ENCODE measurements around the gene TP53.

TP53 gene

DNA sequence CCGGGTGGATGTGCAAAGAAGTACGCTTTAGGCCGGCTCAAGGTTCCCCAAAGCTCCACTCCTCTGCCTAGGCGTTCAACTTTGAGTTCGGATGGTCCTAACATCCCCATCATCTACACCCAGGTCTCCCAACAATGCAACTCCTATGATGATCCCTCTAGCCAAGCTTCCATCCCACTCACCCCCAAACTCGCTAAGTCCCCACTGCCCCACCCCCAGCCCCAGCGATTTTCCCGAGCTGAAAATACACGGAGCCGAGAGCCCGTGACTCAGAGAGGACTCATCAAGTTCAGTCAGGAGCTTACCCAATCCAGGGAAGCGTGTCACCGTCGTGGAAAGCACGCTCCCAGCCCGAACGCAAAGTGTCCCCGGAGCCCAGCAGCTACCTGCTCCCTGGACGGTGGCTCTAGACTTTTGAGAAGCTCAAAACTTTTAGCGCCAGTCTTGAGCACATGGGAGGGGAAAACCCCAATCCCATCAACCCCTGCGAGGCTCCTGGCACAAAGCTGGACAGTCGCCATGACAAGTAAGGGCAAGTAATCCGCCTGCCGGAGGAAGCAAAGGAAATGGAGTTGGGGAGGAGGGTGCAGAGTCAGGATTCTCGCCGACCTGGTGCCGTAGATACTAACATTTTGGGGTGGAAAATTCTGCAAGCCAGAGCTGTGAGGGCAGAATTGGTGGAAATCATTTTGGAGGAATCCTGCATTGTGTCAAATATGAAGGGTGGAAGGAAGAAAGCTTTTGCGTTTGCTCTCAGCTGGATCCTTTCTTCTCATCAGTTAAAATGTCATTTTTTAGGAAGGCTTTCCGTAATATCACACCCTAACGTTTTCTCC lies at the start of gene TP53:
TSS of gene TP53 (minus strand) at position 419 of the 836 bp plus-strand sequence. CDS start 10,896 bp downstream, outside the sequence.
- in situ Hi-C loops (cut with HindIII; ENCODE audit: low pct_ligation_motif_present, low pct_unique_long_range_greater_than_20kb, low sequenced_read_pairs): no loop called here
- DNase-seq: peak; percentile 93

DNA sequence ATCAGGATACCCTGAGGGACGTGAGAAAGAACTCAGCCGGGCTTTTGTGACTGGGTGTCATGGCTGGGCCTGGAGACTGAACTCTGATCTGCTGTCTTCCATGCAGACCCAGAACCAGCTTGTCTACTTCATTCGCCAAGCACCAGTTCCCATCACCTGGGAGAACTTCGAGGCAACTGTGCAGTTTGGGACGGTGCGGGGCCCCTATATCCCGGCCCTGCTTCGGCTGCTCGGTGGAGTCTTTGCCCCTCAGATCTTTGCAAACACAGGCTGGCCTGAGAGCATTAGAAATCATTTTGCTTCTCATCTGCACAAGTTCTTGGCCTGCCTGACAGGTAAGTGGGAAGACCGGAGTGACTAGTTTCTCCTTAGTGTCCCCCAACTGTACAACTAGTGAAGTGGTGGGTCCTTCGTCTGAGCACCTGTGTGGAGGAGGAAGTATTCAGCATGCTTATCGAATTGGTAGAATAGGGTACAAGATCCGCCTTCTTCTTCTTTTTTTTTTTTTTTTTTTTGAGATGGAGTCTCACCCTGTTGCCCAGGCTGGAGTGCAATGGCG lies 45.8 kb upstream of the TP53 start:
- in situ Hi-C loops (cut with HindIII; ENCODE audit: low pct_ligation_motif_present, low pct_unique_long_range_greater_than_20kb, low sequenced_read_pairs): no loop called here
- no peak for DNase-seq

DNA sequence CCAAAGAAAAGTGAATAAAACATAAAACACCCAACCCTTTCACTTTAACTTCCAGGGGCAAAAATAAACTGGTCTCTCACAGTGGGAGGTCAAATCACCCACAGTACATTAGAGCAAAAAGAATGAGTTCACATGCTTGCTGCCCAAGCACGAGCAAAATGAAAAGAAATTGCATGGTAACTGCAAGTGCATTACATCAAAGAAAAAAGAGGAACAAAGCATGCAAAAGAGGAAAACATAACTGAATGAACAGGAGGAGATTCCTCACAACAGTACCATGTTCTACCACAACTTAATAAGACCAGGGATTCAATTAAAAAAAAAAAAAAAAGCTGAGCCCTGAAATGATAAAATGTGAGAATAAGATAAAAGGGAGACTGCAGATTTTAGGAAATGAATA lies 42.5 kb upstream of the TP53 start:
- in situ Hi-C loops (cut with HindIII; ENCODE audit: low pct_ligation_motif_present, low pct_unique_long_range_greater_than_20kb, low sequenced_read_pairs): no loop called here
- DNase-seq: no peak

DNA sequence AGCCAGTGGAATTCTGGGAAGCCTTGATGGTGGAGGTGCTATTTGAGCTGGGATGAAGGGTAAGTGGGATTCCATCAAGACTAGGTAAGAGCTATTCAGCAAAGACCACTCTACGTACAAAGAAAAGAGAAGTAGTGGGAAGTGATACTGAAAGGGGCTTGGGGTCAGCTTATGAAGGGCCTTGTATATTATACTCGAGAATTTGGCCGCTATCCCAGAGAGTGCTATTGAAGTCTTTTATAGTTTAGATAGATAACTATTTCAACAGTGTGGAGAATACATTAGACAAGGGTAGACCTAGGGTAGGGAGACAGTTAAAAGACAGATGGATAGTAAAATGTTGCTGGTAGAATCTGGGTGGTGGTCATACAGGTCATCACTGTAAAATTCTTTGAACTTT lies 40.6 kb upstream of the TP53 start:
- in situ Hi-C loops (cut with HindIII; ENCODE audit: low pct_ligation_motif_present, low pct_unique_long_range_greater_than_20kb, low sequenced_read_pairs): no loop called here
- DNase-seq: no peak

DNA sequence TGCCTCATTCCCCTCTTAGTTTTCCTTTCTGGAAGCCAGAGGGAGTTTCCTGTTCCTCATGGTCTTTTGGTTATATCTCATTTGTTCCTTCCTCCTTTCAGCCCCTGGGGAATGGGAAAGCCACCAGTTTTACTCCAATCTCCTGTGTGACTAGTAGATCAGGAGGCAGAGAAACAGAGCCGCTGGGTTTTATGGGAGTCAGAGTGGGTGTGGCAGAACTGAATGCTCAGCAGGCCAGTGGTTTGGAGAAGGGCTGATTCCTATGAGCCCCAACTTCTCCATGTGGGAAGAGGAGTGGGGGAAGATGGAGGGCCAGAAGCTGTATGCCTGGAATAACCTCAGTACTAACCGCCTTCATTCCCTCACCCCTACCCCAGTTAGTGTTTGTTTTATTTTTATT lies 34.3 kb upstream of the TP53 start:
- in situ Hi-C loops (cut with HindIII; ENCODE audit: low pct_ligation_motif_present, low pct_unique_long_range_greater_than_20kb, low sequenced_read_pairs): no loop called here
- no peak for DNase-seq

DNA sequence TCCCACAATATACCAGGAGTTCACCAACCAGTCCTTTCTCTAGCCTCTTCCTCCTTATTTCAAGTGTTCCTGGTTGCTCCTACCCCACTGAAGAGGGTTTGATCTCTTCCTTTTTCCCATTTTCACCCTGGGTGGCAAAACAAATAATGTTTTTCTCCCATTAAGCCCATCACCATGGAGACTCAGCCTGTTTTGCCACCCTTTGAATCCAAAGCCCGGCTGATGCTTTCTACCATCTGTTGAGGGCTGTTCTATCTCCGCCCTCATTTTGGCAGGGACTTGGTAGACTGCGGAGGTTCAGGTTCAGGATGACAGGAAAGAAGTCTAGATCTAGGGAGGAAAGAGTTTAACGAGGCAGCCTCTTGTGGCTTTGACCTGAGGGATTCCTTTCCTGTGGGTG lies 32.8 kb upstream of the TP53 start:
- in situ Hi-C loops (cut with HindIII; ENCODE audit: low pct_ligation_motif_present, low pct_unique_long_range_greater_than_20kb, low sequenced_read_pairs): no loop called here
- DNase-seq: no peak

DNA sequence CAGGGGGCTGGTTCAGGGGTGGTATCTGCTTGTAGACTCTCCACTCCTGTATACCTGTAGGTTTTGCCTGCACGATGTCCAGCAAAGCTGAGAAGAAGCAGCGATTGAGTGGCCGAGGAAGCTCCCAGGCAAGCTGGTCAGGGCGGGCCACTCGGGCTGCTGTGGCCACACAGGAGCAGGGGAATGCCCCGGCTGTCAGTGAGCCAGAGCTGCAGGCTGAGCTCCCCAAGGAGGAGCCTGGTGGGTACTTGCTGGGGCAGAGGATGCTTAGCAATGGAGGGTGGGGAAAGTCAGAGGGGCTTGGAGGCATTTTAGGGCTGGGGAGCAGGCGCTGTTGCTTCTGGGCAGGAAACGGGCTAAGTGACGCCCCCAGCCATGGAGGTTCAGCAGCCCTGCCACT lies 32.4 kb upstream of the TP53 start:
- DNase-seq: no peak
- in situ Hi-C loops (cut with HindIII; ENCODE audit: low pct_ligation_motif_present, low pct_unique_long_range_greater_than_20kb, low sequenced_read_pairs): no loop called here

DNA sequence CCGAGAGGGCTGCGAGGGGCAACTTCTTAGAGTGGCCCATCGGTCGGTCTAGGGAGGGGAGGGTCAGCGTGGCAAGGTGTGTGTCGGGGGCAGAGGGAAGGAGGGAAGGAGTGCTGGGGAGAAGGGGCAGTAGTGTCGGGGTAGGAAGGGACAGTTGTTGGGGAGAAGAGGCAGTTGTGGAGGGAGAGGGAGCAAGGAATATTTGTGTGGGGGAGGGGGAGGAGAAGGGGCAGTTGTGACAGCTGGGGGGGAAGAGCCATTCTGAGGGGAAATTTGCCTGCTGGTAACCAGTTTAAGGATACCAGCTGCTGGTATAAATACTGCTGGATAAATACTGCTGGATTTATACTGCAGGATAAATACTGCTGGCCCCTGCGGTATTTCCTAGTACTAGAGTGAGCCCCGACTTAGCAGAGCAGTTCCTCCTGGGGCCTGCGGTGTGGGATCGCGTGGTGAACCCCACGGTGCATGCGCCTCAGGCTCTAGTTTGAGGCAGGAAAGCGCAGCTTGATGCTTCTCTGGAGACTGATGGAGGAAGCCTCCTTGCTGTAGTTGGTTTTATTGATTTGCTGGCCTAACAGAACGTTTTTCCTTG lies 30.6 kb upstream of the TP53 start:
- in situ Hi-C loops (cut with HindIII; ENCODE audit: low pct_ligation_motif_present, low pct_unique_long_range_greater_than_20kb, low sequenced_read_pairs): no loop called here
- DNase-seq: no peak

DNA sequence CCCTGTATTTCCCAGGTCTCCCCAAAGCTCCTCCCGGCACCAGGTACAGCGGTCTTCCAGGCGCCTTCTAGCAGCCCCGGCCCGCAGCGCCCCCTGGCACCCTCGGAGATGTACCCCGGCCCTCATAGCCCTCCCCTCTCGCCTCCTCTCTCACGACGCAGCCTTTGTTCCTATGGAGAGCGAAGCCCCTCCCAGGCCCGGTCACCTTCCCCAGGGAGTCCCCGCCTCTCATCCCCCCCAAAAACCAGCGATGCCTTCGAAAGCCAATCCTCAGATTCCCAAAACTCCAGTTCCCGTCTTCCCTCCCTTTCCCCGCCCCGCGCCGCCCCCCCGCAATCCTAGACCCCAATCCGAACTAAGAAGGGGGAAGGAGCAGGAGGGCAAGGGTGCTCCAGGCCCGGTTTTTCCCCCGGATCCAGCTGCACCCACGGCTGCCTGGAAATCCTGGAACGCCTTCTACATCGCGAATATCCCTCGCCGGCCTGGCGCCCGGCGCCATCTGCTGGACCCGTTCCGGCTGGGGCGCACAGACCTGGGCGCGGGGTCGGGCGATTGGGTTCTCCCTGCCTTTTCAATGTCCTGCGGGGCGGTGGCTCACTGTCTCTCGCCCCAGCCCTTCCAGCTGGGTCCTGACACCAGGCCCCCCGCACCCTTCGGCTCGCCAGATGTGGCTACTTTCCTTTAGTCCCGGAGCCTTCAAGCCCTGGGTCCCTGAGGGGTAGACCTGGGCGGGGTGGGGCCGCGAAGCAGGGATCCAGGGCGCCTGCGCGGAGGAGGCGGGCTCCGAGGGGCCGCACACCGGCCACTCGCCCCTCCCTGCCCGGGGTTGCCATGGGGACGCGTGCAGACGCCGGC lies 29.8 kb upstream of the TP53 start, which contains the start of gene DNAH2:
TSS of gene DNAH2 (plus strand) at position 844 of the 855 bp plus-strand sequence. CDS start 1,991 bp downstream, outside the sequence.
- peak; percentile 94 for DNase-seq
- in situ Hi-C loops (cut with HindIII; ENCODE audit: low pct_ligation_motif_present, low pct_unique_long_range_greater_than_20kb, low sequenced_read_pairs): no loop called here

DNA sequence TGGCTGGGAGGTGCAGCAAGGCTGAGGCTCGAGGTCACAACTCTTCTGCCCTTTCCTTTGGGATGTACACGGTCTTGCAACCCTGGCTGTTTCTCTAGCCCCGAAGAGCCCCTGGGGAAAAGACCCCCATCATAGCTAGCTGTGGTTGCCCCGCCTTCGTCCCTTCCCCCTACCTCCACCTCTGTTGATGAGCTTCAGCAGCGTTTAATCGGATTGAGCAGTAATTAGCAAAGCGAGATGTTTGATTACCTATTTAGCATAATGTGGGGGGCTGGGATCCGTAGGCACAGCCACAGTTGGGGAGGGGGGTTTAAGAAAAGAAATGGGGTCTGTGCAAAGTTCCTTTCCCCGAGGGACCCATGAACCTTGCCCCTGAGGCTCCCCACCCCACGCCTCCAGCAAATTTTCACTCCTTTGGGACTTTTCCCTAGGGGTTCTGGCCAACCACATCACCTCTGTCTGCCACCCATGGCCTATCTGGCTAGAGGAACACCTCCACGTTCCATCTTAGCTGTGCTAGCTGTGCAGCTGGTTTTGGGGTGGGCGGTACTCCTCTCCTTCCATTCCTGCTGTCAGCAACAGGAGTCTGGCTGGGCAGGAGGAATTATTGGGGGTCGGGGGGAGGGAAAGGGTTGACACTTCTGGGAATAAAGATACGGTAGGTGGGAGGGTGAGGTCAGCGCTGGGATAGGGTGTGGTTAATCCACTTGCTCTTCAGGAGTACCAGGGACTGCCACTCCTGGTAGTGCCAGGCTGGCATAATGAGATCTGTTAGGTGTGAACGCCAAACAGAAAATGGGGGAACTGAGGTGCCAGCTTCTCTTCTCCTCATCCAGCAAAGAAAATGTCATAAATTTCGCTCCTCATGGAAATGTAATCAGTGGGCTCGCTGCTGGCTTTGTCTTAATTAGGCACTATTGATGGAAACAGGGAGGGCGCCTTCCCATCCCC lies 28.9 kb upstream of the TP53 start:
- in situ Hi-C loops (cut with HindIII; ENCODE audit: low pct_ligation_motif_present, low pct_unique_long_range_greater_than_20kb, low sequenced_read_pairs): no loop called here
- DNase-seq: no peak

DNA sequence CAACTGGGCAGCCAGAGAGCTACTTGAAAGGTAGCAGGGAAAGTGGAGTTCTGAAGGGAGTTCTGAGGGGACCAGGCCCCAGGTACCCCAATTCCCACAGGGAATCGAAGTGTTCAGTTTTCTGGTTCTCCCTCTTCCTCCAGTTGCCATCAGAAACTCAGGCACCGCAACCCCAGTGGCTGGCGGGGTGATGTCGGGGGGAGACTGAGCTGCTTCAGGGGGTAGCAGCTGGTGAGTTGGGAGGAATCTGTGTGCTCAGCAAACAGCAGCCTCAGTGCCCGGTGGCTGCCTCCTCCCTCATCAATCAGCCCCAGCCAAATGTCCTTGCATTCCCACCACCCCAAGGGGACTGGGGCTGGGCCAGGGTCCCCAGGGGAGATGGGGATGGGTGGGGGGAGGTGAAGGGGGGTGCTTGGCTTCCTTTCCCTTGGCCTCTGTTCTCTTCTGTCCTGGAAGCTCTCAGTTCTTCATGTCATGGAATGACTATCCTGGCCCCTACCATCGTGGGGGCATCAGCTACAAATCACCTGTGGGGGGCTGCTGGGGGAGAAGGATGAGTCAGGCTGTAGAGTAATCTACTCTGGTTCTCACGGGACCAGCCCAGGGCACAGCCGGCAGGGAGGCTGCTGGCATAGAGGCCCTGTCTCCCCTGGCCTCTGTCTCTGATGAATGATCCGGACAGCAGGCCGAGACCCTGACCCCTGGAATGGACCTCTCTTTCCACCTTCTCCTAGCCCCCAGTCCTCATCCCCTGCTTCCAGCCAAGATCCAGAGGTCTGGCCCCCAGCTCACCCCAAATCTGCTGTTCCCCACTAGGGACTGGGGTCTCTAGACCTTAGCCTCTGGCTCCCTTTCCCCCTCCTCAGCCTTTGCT lies 27.7 kb upstream of the TP53 start:
- no peak for DNase-seq
- in situ Hi-C loops (cut with HindIII; ENCODE audit: low pct_ligation_motif_present, low pct_unique_long_range_greater_than_20kb, low sequenced_read_pairs): no loop called here

DNA sequence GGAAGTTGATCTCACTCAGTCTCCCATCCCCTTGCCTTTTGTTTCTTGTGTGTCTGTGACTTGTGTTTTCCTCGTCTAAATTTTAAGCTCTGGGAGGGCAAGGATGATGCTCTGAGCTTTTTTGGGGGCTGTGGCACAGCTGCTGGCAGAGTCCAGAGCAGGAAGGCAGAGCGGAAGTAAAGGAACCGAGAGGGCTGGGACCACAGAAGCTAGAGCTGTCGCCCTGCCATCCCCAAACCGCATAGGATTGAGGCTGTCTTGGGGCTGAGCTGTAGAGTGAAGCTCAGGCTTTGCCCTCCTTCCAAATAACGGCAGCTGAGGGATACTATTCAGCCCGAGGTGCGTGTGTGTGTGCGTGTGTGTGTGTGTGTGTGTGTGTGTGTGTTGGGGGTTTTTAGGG lies 26.5 kb upstream of the TP53 start:
- DNase-seq: no peak
- in situ Hi-C loops (cut with HindIII; ENCODE audit: low pct_ligation_motif_present, low pct_unique_long_range_greater_than_20kb, low sequenced_read_pairs): no loop called here

DNA sequence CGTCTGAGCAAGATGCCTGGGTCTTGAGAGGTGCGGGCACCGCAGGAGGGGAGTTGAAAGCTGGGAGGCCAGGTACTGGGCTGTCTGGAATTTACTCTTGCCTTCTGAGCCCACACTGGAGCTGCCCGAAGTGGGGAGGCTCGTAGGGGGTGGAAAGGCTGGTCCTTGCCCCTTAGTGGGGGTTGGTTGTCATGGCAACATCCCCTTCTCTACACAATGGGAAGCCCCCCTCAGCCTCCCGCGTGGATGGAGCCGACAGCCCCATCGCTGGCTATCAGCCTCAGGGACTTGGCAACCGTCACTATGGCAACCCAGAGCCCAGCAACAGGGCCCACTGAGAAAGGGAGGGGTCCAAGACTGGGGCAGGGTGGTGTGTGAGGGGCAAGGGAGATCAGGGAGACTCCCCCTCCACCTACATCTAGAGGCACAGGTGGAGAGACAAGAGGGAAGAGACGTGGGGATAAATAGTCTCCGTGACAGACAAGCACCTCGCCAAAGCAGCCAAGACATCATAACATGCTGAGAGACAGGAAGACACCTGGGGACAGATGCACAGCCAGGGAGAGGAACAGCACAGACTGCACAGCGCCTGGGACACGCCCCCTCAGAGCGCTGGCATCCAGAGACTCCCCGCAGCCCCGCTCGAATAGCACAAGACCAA lies 25.0 kb upstream of the TP53 start:
- in situ Hi-C loops (cut with HindIII; ENCODE audit: low pct_ligation_motif_present, low pct_unique_long_range_greater_than_20kb, low sequenced_read_pairs): no loop called here
- DNase-seq: no peak

DNA sequence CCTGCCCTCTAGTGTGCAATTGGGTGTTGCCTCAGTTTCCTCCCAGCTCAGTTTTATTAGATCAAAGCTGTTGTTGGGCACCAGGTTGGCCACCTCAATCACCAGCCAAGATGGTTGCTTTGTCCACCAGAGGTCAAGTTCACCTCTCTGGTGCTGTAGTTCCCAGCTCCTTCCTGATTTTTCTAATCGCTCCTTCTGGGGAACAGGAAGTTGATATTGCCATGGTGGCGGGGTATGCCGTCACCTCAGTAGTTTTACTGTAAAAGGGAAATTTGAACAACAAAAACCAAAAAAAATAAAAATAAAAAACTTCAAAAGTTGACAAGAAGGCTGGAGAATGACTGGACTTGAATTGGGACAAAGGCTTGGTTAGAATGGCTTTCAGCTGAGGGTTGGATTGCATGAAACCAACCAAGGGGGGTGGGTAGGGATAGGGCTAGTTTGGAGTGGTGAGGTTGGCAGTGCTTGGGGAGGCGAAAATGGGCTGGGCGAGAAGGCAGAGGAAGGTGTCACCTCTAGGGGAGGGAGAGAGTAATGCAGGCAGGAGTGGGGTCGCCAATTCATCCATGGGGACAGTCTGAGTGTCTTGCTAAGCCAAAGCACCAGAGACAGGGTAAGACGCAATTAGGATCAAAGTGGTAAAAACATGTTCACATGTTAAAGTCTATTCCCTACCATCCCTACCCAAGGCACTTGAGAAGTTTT lies 23.9 kb upstream of the TP53 start:
- in situ Hi-C loops (cut with HindIII; ENCODE audit: low pct_ligation_motif_present, low pct_unique_long_range_greater_than_20kb, low sequenced_read_pairs): no loop called here
- no peak for DNase-seq

DNA sequence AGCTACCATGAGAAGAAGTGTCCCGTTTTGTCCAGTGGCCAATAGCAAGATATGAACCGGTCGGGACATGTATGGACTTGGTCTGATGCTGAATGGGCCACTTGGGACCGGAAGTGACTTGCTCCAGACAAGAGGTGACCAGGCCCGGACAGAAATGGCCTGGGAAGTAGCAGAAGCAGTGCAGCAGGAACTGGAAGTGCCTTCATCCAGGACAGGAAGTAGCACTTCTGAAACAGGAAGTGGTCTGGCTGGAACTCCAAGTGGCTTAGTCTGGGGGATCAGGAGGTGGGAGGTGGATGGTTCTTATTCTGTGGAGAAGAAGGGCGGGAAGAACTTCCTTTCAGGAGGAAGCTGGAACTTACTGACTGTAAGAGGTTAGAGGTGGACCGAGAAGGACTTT lies 23.0 kb upstream of the TP53 start:
- in situ Hi-C loops (cut with HindIII; ENCODE audit: low pct_ligation_motif_present, low pct_unique_long_range_greater_than_20kb, low sequenced_read_pairs): no loop called here
- no peak for DNase-seq

DNA sequence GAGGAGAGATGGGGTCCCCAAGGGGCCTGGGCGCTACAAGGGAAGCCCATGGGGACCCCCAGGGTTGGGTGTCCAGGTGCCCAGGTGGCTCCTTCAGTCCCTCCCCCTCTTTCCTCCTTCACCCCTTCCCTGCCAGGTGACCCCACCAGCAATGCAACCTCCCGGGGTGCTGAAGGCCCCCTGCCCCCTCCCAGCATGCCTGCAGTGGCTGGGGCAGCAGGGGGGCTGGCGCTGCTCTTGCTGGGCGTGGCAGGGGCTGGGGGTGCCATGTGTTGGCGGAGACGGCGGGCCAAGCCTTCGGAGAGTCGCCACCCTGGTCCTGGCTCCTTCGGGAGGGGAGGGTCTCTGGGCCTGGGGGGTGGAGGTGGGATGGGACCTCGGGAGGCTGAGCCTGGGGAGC lies 21.7 kb upstream of the TP53 start:
- in situ Hi-C loops (cut with HindIII; ENCODE audit: low pct_ligation_motif_present, low pct_unique_long_range_greater_than_20kb, low sequenced_read_pairs): no loop called here
- DNase-seq: no peak

Data from ACHN (cell line).